GM19351 (cell line): Measurements from ENCODE around the gene ARSI.

Experiments used
- ATAC-seq: cut with Tn5 transposase; IDR thresholded peaks from one replicate; pipeline ENCODE4 v1.9.1; 2021; ENCODE audit warnings: mild to moderate bottlenecking, moderate library complexity; ENCODE audit not compliant: unreplicated experiment

Gene ARSI

GRCh38 chr5:150295172-150295634 is 7.5 kb downstream of the ARSI start:
- no peak for ATAC-seq

DNA sequence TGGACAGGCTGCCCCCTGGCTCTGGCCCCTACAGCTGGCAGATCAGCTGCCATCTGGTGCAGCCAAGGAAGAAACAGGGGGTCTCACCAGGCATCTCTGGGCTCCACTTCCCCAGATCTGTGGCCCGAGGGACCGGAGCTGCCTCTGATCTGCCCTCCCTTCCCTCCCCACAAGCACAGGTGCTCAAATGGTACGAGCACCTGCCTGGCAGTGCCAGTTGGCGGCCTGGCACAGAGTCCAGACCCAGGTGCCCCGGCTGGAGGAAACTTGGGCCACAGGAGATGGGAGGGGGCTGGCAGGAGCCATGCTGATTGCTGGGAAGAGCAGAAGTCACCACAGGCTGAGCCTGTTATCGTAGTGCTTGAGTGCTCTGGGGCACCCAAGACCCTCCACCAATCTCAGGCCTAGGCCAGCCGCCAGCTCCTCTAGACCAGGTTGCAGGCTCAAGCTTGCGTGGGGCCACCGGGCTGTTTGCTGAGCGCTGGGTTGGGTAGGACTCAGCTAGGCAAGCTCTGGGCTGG is 8.1 kb downstream of the ARSI start:
- no peak for ATAC-seq

- no peak for ATAC-seq
These were observed 9.4 kb downstream of the ARSI start for GRCh38 chr5:150293091-150293941.

DNA sequence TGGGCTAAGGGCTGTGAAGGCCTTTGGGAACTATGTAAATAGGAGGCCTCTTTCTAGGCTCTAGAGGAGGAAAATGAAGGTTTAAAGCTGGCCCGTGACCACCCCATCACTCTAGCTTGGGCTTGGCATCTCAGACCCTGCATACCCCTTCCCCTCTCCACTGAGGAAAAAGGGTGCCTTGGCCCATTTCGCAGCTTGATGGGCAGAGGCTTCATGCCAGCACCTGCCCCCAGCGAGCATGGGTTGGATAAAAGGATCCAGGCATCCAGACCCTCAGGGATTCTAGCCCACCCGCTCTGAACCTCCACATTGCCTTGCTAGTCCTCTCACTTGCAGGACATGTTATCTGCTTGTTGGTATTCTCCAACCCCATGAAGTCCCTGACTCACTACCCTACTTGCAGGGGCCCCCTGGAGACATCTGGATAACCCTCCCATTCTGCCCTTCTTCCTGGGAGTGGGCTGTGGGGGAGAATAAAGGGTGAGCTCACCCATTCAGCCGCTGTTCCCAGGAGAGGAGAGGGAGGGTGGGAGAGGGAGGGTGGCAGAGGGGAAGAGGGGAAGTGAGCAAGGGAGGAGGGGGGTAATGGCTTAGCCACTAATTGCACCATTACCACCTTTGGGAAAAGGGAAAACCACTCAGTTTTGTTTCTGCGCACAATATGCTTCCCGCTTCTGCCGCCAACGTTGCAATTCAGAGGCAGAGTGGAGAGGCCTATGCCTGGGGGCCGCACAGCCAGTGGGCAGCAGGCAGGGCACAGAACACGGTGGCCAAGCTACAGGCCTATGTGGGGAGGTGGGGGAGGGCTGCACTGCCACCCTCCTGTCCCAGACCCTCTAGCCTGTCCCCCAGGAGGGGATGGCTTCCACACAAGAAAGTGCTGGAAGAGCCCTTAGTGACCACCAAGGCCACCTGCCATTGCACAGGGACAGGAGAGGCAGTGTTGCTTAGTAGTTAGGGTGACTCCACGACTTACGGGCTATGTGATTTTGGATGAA is 11.0 kb downstream of the ARSI start:
- no peak for ATAC-seq

DNA sequence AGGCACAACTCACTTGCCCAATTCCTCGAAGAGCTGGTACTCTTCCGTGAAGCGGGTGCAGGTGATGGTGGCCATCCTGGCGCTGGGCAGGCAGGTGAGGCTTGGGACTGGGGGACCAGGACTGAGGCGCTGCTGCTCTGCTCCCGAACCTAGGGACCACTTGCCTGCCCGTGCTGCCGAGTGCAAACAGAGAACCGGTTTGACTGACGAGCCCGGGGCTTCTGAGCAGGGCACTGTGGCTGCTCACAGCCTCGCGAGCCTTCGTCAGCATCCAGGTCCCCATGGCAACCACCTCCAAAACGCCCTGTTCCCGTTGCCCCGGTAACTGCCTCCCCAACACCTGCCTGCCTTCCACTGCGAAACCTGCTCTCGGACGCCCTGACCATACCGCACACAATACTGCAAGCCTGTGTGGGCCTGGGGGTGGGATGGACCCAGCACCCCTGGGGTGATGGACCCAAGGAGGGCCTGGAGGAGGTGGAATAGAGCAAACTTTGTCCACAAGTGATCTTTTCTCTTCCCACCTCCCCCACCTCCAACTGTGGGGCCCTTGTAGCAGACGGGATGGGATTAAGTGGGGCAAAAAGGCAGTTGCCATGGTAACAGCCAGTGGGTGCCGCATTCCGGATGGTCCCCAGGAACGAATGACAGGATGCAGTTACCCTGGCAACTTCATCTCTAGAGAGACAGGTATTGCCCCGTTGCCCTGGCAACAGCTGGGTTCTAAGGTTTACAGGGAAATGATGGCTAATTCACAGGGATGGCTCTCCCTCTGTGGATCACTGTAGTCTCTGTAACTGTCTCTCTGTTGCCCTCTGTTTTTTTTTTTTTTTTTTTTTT is 12.9 kb downstream of the ARSI start, which contains the start of gene CAMK2A:
CAMK2A (minus strand) TSS at position 223 of the 840 bp plus-strand sequence; CDS start at position 75, 148 bp downstream.
- no peak for ATAC-seq

DNA sequence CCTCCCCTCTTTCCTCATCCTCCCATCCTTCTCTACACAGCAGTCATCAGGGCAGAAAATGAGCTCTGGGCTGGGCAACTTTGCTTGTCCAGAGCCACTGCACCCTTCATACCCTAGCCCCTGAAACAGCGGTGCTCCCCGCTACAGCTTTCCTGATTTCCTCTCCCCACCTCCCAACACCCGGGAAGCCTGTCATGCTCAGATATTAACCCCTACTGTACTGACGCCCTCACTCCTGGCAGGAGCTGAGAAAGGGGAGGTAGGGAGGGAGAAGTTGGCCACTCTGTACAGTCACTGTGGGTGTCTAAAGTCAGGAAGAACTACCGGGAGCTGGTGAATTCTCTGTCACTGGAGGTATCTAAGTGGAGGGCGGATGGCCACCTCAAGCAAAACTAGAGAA is 13.9 kb downstream of the ARSI start:
- no peak for ATAC-seq

GRCh38 chr5:150288361-150288760 is 14.3 kb downstream of the ARSI start:
- ATAC-seq = no peak

GRCh38 chr5:150286820-150287219 is 15.9 kb downstream of the ARSI start:
- ATAC-seq = no peak

- no peak for ATAC-seq
These were observed 17.6 kb downstream of the ARSI start for GRCh38 chr5:150285114-150285513.

DNA sequence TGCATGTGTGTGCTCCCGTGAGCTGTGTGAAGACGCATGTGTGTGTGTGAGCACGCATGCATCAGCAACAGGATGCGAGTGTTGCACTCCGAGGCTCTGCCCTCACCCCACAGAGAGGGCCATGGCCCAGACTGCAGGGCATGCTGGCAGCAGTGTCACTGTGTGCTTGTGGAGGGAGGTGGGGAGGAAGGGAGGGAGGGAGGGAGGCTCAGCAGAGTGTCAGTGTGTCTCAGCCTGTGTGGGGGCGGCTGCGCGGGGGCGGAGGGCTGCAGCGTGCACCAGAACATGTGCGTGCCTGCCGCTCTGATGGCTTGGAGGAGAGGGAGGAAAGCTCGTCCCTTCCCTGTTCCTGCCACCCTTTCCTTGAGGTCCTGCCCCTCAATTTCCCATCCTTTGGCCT is 18.4 kb downstream of the ARSI start:
- ATAC-seq = no peak

GRCh38 chr5:150283904-150284303 is 18.8 kb downstream of the ARSI start:
- ATAC-seq = no peak

- ATAC-seq = no peak
These were observed 20.7 kb downstream of the ARSI start for GRCh38 chr5:150281987-150282386.

GRCh38 chr5:150279330-150280020 is 23.2 kb downstream of the ARSI start:
- ATAC-seq = no peak

DNA sequence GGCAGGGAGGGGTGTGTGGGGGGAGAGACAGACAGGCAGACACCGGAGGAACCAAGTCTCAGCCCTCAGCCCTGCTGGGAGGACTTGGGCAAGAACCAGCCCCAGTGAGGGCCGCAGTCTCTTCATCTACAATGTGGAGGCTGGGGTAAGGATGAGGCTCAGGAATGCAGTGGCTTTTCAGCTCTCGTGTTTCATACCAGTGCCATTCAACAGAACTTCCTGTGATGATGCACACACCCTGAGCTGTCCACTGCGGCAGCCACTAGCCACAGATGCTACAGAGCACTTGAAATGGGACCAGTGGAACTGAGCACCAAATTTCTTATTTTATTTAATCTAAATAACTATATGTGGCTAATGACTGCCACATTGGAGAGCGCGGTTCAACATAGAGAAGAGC is 23.8 kb downstream of the ARSI start:
- ATAC-seq = no peak

GRCh38 chr5:150278046-150278730 is 24.5 kb downstream of the ARSI start:
- ATAC-seq = no peak

- no peak for ATAC-seq
These were observed 25.7 kb downstream of the ARSI start for GRCh38 chr5:150277043-150277442.

- no peak for ATAC-seq
These were observed 27.9 kb downstream of the ARSI start for GRCh38 chr5:150274811-150275210.

DNA sequence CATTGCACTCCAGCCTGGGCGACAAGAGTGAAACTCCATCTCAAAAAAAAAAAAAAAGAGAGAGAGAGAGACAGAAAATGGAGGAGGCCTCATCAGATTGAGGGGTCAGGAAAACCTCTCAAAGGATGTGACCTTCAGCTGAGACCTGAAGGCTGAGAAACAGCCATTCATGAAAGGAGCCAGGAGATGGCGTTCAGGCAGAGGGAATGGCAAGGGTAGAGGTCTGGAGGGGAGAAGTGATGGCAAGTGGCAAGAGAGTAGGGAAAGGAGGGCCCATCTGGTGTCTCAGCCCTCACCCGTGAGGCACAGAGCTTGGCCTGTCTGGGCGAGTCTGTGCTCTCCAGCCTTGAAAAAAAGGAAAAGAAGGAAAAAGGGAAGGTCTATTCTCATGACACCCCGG is 30.2 kb downstream of the ARSI start:
- ATAC-seq = no peak

- no peak for ATAC-seq
These were observed 30.8 kb downstream of the ARSI start for GRCh38 chr5:150271923-150272322.
